ENCODE data around the gene SDR39U1.
A peak's percentile ranks its signal among the peaks of the same experiment; 100 is the strongest.

The SDR39U1 gene

DNA sequence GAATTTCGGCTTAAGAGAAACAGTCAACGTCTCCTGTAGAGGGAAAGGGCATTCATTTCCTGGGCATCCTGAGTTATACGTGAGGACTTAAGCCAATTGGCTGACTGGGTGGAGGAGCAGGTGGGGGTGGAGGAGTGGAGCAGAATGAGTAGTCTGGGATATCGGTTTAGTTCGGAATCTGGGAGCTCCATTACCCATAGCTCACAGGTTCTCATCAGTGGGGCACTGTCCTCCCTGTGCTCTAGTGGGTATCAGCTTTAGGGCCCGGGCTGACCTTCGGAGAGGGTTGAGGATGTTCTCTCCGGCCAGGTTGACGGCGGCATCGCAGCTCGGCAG, 704 bp downstream of the SDR39U1 start:
- no peak for DNase-seq (ENCODE audit: low spot score)

DNA sequence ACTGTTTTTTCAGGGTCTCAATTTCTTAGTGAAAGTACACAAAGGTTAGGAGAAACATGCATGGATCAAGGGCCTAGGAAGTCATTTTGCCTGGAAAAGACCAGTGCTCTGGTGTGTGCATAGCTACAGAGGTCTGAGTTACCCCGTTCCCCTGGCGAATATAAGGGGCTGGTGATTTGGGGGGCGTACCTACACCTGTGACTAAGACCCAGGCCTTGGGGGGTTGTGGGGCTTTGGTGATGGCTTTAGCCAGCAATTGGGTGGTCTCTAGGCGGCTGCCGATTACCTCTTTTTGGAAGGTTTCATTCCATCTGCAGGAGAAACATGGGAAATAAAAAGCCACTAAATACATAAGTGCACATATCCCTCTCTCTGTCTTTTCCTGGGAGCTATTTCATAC, 1.1 kb downstream of the SDR39U1 start:
- DNase-seq (ENCODE audit: low spot score): no peak

DNA sequence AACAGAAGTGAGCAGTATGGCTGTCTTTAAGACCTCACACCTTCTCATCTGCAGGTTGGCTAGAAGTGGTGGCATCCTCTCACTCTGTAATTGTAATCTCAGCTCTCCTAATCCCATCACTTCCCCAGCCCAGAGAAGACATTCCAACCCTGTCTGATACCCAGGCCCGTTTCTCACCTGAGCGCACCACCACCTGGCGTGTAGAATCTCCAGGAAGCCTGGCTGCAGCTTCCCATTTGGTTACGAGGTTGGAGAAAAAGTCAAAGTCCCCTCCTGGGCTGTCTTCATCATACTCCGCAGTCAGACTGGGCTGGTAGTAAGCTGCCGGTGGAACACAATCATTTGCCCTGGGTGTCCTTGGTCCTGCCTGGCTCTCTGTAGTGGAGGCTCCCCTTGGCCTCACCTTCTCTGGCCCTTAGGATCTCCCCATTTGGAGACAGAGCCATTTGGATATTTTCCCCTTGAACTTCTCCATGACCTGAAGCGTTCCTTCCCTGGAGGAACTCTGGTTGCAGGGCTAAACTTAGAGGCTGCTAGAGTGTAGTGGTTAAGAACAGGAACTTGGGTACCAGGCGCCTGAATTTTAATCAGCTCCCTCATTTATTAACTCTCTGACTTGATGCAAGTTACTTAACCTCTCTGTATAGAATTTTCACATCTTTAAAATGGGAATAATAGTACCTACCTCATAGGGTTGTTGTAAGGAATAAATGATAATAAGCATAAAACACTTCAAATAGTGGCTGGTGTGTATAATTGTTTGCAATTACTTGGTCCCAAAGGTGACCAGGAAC, 1.8 kb downstream of the SDR39U1 start:
- DNase-seq (ENCODE audit: low spot score): no peak

DNA sequence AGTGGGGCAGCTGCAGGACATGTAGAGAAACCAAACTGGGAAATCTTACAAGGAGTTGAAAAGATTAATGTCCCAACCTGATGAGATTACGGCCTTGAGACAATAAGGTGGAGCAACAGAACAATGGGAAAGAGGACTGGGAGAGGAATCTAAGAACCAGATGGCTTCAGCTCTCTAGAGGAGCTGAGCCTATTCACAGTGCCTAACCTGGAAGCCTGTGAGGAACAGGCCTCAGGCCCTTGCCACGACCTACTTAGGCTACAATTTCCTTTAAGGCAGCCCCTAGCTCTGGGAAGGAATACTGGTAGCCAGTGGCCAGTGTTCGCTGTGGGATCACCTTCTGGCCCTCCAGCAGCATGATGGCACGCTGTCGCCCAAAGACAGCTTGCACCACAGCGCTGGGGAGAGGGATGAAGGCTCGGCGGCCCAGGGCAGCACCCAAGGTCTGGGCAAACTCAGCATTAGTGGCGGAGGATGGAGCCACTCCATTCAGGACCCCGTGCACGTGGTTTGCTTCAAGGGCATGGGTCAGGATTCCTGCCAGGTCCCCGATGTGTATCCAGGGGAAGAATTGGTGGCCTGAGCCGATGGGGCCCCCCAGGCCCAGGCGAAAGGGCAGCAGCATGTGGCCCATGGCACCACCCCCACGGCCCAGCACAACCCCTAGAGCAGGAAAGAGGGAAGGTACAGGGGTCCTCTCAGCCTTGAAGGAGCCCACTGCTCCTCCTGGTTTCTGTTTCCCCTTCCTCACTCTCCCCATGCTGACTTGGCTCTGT, 2.6 kb downstream of the SDR39U1 start:
- no peak for DNase-seq (ENCODE audit: low spot score)

DNA sequence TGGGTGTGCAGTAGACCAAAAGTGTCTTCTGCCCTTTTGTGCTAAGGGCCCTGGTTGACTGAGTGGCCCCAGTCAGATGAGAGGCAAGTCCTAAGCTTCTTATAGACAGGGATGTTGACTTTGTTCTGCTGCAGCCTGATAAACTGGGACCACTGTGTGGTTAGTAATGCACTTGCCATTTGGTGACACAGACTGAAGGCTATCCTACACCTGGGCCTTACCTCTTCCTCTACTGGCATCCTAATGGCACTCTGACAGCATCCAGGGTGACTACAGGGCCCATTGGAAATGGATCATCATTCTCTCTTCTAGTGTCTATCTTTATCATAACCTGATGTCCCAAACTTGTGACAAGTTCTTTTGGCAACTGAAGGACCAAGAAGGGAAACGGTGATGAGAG, 3.3 kb downstream of the SDR39U1 start:
- DNase-seq (ENCODE audit: low spot score): no peak

DNA sequence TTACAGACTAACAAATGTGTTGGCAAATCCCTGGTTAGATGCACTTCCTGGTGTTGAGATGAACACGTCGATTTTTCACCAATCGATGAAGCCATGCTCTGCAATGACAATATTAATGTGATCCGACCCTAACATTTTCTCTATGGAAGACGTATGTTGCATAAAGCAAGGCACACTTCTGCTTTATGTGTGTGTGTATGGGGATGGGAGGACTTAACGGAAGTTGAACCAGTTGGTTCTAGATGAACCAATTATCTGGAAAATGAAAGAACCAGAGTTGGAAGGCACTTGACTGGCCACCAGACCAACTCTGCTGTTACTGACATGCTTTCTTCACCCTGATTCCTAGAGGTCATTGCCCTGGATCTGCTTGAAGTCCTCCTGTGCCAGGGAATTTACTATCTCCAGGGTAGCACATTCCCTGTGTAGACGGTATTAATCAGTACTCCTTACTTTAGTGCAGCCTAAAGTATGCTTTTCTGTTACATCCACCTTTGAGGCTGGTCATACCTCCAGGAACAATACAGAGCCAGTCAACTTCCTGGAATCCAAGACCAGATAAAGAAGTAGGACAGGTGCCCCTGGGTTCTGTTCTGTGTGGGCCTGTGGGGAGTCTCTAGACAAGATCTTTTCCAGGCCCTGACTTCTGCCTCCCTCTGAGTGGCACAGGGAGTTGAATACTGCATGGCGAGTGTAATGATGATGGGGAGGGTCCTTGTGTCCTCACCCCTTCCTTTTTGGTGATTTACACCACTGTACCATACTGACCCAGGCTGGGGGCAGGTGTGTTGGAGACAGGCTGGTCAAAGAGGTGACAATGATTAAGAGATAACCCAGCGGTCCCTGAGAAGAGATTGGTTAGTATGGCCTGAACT, 4.1 kb downstream of the SDR39U1 start:
- DNase-seq (ENCODE audit: low spot score): no peak

DNA sequence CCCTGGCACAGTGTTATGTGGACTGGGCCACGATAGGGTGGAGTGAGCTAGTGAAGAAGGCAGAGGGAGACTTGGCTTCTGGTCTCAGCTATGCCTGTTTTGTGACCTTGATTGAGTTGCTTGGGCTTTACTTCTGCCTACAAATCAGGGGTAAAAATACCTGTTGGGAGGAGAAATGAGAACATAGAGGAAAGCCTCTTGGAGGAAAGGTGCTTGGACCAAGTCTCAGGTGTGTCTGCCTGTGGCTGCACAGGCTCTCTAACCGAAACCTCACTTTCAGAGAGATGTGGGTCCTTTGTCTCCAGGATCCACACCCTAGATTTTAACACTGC, 4.9 kb downstream of the SDR39U1 start:
- DNase-seq (ENCODE audit: low spot score): no peak

DNA sequence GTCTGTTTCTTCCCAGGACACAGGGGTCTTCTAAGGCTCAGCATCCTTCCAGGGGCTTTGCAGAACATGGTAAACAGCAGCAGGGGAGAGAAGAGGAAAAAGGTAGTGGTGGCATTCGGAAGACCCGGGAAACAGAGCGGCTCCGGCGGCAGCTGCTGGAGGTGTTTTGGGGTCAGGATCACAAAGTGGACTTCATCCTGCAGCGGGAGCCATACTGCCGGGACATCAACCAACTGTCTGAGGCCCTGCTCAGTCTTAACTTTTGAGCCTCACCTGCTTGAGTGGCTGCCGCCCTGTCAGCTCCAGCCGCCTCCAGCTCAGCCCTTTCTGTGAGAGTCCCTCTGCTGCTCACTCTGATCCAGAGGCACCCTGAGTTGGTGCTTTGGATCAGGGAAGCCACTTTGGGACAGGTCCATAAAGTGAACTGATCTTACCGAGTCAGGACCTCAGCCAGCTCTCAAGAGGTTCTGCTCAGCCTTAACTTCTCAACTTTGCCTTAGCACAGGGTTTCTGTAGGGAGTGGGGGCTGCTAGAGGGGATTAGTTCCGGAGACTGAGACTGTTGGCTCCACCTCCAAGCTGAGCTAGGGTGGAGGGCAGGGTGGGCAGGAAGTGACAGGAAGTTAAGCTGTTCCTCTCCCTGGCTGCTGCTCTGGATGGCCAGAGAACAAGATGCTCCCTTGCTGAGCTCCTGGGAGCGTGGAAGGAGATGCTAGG, 5.4 kb downstream of the SDR39U1 start:
- DNase-seq (ENCODE audit: low spot score): no peak

DNA sequence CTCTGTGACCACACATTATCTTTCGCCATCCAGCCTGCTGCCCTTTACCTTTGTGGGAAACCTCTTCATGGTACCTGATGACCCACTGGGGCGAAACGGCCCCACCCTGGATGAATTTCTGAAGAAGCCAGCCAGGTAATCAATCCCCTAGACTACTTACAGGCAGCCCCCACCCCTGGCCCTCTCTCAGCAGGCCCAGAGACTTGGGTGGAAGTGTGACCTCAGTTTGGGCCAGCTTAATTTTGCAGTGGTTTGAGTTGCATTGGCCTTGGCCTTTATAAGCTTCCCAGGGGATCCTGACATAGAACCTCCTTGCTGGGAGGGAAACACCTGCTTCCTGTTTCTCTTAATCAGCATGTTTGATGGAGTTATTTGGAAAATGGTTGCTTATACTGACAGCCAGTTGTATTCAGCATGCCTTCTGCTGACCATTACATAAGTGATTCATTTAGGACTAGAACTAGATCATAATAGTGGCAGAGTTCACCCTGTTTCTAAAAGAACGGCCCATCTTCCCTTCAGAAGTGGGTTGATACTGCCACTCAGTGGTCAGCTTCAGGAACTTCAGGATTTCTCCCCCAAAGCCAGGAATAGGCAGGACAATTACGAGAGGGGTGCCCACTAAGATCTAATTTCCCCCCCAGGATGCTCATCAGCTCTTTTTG, 6.1 kb downstream of the SDR39U1 start:
- DNase-seq (ENCODE audit: low spot score): peak; percentile 84

DNA sequence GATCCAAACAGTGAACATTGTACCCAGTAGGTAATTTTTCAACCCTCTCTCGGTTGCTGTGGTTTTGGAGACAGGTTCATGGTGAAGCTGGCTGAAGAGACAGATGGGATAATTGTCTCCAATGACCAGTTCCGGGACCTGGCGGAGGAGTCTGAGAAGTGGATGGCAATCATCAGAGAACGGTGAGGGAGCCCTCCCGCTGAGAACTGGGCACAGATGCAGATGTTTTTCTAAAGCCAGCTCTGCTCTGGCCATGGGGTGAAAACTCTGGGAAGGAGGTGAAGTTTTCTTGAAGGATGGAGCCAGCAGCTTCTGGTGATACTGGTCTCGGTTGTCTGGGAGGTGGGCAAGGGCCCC, 6.6 kb downstream of the SDR39U1 start:
- no peak for DNase-seq (ENCODE audit: low spot score)

DNA sequence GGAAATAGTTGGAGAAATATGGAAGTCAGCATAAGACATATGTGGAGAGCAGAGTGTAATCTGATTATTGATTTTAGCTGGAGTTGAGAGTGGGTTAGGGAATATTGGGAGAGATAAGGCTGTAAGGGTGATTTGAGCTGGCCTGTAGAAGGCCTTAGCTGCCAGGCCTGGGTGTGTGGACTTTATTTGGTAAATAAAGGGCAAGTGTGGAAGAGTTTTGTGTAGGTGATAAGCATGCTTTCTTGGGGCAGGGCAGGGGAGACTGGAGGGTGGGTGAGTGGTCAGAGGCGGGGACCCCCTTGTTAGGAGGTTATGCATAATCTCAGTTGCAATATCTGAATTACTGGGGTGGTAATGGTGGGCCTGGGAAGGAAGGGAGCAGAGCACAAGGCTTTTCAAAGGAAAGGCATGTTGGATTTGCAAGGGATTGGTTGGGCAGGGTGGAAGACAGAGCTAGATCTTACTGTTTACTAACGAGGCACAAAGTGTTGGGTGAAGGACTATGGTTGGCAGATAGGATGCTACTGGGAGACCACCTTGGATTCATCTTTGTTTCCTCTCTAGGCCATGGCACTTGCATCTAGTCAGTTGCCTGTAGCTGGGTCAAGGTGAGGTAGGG, 7.3 kb downstream of the SDR39U1 start:
- no peak for DNase-seq (ENCODE audit: low spot score)

DNA sequence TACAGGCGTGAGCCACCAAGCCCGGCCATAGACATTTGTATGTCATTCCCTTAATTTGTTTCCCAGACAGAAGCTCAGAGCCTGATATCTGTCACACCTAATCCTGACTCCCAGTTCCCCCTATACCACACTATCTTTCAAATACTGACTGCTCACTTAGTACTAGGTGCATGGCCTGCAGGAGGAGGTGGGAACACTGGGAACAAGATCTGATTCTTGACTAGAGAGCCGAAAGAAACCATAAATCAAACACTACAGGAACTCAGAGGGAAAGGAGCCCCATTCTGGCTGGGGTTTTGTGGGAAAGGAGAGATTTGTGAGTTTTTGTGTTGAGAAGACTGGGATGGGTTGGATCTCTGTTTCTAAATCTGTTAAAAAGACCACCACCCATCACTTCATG, 7.9 kb downstream of the SDR39U1 start:
- no peak for DNase-seq (ENCODE audit: low spot score)

DNA sequence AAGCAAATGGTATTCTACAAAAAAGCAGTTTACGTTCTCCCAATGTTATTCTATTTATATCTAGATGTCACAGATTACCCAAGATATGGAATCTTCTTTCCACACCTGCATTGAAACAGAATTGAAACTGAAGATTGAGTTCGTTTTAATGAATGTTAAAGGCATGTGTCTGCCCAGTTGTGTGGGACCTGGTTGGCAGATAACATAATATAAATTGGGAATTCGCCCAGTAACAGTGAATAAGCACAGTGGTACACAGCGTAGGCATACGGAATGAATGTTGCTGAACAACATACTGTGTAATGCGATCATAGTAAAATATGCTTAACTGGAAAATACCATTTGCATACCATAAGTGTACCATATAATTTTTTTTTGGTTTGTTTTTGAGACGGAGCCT, 8.5 kb downstream of the SDR39U1 start:
- DNase-seq (ENCODE audit: low spot score): no peak

DNA sequence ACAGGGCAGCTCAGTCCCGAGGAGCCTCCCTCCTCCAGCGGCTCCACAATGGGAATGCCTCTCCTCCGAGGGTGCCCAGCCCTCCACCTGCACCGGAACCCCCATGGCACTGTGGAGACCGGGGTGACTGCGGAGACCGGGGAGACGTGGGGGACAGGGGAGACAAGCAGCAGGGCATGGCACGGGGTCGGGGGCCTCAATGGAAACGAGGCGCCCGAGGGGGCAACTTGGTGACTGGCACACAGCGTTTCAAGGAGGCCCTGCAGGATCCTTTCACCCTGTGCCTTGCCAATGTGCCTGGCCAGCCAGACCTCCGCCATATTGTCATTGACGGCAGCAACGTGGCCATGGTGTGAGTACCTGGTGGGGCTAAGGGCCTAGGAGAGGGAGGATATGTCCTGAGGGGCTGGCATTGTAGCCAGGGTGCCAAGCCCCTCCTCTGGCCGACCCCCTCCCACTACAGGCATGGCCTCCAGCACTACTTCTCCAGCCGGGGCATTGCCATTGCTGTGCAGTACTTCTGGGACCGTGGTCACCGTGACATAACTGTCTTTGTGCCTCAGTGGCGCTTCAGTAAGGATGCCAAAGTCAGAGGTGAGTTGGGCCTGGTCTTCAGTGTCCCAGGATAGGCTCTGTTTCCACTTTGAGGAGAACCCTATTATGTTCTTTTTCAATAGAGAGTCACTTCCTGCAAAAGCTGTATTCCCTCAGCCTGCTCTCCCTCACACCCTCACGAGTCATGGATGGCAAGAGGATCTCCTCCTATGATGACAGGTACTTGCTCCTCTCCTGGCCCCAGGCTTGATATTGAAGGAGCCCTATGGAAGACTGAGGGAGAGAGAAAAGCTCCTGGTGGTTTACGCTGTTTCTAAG, 10.1 kb downstream of the SDR39U1 start:
- no peak for DNase-seq (ENCODE audit: low spot score)

DNA sequence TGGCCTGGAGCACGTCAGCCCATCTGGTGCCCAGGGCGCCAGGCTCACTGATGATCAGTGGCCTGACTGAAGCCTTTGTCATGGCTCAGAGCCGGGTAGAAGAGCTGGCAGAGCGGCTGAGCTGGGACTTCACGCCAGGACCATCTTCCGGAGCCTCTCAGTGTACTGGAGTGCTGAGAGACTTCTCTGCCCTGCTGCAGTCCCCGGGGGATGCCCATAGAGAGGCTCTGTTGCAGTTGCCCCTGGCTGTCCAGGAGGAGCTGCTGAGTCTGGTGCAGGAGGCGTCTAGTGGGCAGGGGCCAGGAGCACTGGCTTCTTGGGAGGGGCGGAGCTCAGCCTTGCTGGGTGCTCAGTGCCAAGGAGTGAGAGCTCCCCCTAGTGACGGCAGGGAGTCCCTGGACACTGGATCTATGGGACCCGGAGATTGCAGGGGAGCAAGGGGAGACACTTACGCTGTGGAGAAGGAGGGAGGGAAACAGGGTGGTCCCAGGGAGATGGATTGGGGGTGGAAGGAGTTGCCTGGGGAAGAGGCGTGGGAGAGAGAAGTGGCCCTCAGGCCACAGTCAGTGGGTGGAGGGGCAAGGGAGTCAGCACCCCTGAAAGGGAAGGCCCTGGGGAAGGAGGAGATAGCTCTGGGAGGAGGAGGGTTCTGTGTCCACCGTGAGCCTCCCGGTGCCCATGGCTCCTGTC, 10.9 kb downstream of the SDR39U1 start:
- peak; percentile 96 for DNase-seq (ENCODE audit: low spot score)

DNA sequence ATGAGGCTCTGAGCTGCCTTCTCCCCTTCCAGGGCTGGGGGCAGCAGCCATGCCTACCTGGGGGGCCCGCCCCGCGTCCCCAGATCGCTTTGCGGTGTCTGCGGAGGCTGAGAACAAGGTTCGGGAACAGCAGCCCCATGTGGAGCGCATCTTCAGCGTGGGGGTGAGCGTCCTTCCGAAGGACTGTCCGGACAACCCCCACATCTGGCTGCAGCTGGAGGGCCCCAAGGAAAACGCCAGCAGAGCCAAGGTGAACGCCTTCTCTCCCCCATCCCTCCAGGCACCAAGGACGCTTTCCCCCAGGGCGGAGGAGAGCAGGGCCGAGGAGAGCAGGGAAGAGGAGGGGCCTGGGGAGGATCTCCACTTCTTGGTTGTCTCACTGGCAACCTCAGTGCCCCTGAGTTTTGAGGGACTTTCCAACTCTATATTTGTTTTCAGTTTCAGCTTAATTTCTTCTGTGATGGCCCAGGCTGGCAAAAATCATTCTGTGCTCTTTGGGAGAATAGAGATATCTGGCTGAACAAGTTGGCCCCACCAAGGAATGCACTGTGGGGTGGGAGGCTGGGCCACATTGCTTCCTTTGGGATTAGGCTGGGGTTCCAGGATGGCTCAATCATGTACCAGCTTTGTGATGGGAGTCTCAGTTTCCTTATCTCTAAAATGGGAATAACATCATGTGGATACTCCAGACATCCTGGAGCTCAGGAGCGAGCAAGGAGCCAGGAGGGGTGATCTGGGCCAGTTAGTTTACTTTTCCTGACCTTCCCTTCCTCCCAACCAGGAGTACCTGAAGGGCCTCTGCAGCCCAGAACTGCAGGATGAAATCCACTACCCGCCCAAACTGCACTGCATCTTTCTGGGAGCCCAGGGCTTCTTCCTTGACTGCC, 11.7 kb downstream of the SDR39U1 start:
- peak; percentile 87 for DNase-seq (ENCODE audit: low spot score)

DNA sequence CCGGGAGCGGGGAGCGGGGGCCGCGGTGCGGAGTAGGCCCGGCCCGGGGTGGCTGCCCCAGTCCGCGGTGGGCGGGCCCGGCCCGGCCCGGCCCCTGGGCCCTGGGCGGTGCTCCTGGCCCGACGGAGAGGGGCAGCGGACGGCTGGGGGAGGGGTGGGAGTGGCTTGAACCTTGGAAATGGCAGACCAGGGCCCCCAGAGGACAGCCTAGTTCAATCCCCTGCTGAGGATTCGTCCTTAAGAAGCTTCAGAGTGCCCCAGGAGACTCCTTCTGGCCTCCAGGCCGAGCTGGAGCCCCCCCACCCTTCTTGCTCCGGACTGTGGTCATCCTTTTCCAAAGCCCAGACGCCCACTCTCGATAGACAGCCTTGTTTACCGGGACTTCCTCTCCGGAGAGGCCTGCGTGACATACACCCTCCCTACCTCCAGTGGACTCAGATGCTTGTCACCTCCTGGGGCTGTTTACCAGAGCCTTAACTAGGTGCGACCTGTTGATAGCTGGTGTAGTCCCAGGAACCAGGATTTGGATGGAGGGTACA, 12.4 kb downstream of the SDR39U1 start:
- DNase-seq (ENCODE audit: low spot score): peak; percentile 74

DNA sequence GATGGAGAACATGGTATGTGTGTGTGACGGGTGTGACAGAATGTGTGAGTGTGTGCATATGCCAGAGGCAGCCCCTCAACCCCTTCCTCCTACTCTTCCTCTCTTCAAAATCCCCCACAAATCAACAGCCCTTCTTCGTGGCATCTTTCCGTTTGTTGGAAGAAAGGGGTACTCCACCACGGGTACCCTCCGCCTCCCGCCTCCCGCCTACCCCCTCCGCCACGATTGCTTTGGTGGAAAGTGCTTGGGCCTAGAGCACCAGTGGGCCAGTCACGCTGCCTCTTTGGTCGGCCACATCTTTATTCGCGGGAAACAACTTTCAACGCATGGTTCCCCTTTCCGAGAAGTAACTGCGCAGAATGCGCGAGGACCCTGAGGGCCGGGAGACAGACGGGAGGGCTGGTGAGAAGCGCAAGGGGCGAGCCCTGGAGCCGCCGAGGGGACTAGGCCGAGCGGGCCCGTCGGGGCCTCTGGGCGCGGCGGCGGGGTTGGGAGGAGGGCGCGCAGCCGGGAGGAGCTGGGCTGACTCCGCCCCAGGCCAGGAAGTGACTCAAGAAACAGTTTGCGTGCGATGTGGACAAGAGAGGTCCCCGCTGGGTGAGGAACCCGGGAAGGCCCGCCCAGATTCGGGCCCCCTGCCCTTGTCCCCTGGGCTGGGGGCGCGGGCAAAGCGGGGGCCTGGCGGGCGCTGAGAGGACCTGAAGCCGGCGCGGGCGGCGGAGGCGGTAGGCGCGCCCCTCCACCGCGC, 13.0 kb downstream of the SDR39U1 start, which contains the start of the genes CBLN3 and KHNYN:
CBLN3 (minus strand) TSS at position 274 of the 748 bp plus-strand sequence. CDS start 614 bp downstream, outside the sequence.
KHNYN (plus strand) TSS at position 560 of the 748 bp plus-strand sequence. CDS start 777 bp downstream, outside the sequence.
- DNase-seq (ENCODE audit: low spot score): peak; percentile 88
